ENCODE results near the gene DVL3. TPM values are rescaled to one million over a fixed set of nuclear protein-coding genes. Genes with fewer than 3 reads are reported as not detected.

The DVL3 gene
- total RNA-seq: 17.8 and 24.8 TPM in 2 replicates

GRCh38 chr3:184154885-184155643, at the start of gene DVL3:
TSS of gene DVL3 (plus strand) at chr3:184155377. CDS start at chr3:184155636, 259 bp downstream.

GRCh38 chr3:184135149-184135910, 19.8 kb upstream of the DVL3 start, which contains the start of gene EIF2B5:
TSS of gene EIF2B5 (plus strand) at chr3:184135358. CDS start at chr3:184135386, 28 bp downstream.

GRCh38 chr3:184174646-184175492, 19.7 kb downstream of the DVL3 start, which contains the start of gene AP2M1:
TSS of gene AP2M1 (plus strand) at chr3:184174855. CDS start at chr3:184176994, 2,139 bp downstream.

GRCh38 chr3:184186184-184186901, 31.2 kb downstream of the DVL3 start, which contains the start of gene ABCF3:
TSS of gene ABCF3 (plus strand) at chr3:184186199. CDS start at chr3:184186208, 9 bp downstream.

Other genes starting within 250 kb of the DVL3 start
- 4.2 and 5.4 TPM in 2 replicates for gene ABCC5, start 137.5 kb upstream of the DVL3 start, total RNA-seq
- not detected in 2 replicates for gene HTR3D, start 123.6 kb upstream of the DVL3 start, total RNA-seq
- not detected in 2 replicates for gene HTR3C, start 102.3 kb upstream of the DVL3 start, total RNA-seq
- gene HTR3E, start 58.3 kb upstream of the DVL3 start, total RNA-seq: not detected in 2 replicates
- 35.0 and 38.8 TPM in 2 replicates for gene EIF2B5, start 20.0 kb upstream of the DVL3 start, total RNA-seq
- gene AP2M1, start 19.5 kb downstream of the DVL3 start, total RNA-seq: 414 and 432 TPM in 2 replicates
- 33.1 and 34.8 TPM in 2 replicates for gene ABCF3, start 30.8 kb downstream of the DVL3 start, total RNA-seq
- gene VWA5B2, start 74.2 kb downstream of the DVL3 start, total RNA-seq: not detected in 2 replicates
- gene ALG3, start 93.6 kb downstream of the DVL3 start, total RNA-seq: 64.2 and 67.1 TPM in 2 replicates
- 3.4 and 4.3 TPM in 2 replicates for gene EEF1AKMT4, start 94.3 kb downstream of the DVL3 start, total RNA-seq
- not detected in 2 replicates for gene CAMK2N2, start 106.2 kb downstream of the DVL3 start, total RNA-seq
- not detected in 2 replicates for gene ECE2, start 120.6 kb downstream of the DVL3 start, total RNA-seq
- gene PSMD2, start 143.9 kb downstream of the DVL3 start, total RNA-seq: 770 and 1,106 TPM in 2 replicates
- gene EIF4G1, start 159.2 kb downstream of the DVL3 start, total RNA-seq: 517 and 527 TPM in 2 replicates
- gene FAM131A, start 182.2 kb downstream of the DVL3 start, total RNA-seq: 34.4 and 48.5 TPM in 2 replicates
- 0.93 and 2.1 TPM in 2 replicates for gene CLCN2, start 206.2 kb downstream of the DVL3 start, total RNA-seq
- gene POLR2H, start 206.3 kb downstream of the DVL3 start, total RNA-seq: 86.7 and 105 TPM in 2 replicates
- gene THPO, start 222.8 kb downstream of the DVL3 start, total RNA-seq: not detected in 2 replicates
- 0.07 and 1.7 TPM in 2 replicates for gene CHRD, start 224.7 kb downstream of the DVL3 start, total RNA-seq